HG03432 (cell line): ENCODE data around the gene RNF11.
"Not testable (repeated sequence)": the region's sequence is repeated elsewhere in the genome, so short reads cannot be mapped to it uniquely, and the experiment has no call there.

ENCODE experiments used
- ATAC-seq: cut with Tn5 transposase; IDR thresholded peaks from one replicate; pipeline ENCODE4 v1.9.1; 2021; ENCODE audit warnings: mild to moderate bottlenecking, moderate library complexity; ENCODE audit not compliant: unreplicated experiment

Gene RNF11, protein sequence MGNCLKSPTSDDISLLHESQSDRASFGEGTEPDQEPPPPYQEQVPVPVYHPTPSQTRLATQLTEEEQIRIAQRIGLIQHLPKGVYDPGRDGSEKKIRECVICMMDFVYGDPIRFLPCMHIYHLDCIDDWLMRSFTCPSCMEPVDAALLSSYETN

GRCh38 chr1:51235673-51236530, at the start of gene RNF11:
Gene RNF11, plus strand, starts transcription at chr1:51236273. Its CDS starts 484 bp downstream, at chr1:51236757.
- peak; percentile 89 for ATAC-seq

- no peak for ATAC-seq
Observed at GRCh38 chr1:51188230-51188629, 47.8 kb upstream of the RNF11 start.

DNA sequence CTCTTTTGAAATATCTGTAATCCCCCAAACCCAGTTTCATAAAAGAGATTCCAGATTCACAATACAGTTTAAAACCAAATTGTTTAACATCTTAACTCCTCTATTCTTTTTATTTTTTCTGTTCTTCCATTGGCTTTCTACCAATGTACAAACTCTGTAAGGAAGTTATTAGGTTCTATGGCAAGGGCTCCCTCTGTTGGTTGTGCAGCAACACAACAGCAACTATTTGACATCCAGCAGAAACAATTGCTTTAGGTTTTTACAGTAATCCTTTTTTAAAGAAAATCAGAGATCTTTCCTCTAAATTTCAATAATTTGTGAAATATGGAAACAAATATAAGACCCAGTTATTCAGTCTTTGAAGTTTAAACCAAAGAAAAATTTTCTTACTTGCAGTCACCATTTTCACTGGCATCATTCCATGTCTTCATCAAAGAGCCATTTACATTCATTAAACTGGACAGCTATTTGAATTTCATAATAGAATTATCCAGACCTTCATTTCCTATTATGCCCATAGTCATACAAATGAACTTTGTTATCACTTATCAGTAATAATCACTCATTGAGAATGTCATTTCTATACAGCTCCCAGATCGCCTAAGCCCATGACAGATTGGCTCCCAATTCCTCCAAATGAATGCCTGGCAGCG, 46.5 kb upstream of the RNF11 start:
- ATAC-seq: no peak

- ATAC-seq: no peak
Observed at GRCh38 chr1:51190961-51191360, 45.1 kb upstream of the RNF11 start.

GRCh38 chr1:51192213-51192843, 43.7 kb upstream of the RNF11 start:
- no peak for ATAC-seq

- ATAC-seq: no peak
Observed at GRCh38 chr1:51193564-51193963, 42.5 kb upstream of the RNF11 start.

- peak; percentile 86 for ATAC-seq
Observed at GRCh38 chr1:51203121-51203873, 32.8 kb upstream of the RNF11 start.

GRCh38 chr1:51203874-51204245, 32.2 kb upstream of the RNF11 start:
- no peak for ATAC-seq

DNA sequence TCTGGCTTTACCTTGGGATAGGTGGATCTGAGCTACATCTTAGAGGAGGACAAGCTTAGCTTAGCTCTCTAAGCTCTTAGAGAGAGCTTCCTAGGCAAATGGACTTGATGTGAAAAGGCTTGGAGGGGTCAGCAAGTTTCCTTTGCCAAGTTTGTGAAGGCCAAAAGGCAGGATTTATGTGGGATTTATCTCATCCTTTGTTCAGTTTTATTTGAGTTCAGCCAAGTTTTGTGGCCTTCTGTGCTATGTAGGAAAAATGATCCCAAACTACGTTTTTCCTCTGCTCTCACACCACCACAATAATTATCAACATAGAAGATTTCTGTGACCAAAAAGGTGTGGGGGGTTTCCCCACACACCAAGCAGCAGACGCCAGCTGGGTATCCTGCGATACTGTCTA, 26.0 kb upstream of the RNF11 start:
- no peak for ATAC-seq

GRCh38 chr1:51210676-51211075, 25.4 kb upstream of the RNF11 start:
- ATAC-seq: no peak

DNA sequence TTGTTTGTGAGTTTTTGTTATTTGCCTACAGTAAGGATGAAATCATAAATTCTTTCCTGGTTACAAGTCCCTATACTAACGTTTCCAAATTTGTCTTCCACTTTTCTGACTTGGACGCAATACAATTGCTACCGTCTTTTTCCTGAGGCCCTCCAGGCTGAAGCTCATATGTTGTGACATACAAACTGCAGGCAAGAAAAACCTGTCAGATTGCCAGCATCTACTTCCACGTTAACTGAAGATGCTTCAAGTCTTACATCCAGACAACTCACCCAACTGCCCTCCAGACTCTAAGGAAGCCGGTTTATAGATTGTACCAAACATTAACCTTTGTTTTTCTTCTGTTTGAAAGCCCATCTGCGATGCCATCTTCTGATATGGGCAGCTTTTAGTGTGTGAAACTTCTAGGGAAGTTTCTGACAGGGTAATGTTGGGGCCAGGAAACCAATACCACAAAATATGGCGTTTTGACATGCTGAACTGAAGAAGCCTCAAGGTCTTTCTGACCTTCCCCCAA, 21.4 kb upstream of the RNF11 start:
- peak; percentile 72 for ATAC-seq

DNA sequence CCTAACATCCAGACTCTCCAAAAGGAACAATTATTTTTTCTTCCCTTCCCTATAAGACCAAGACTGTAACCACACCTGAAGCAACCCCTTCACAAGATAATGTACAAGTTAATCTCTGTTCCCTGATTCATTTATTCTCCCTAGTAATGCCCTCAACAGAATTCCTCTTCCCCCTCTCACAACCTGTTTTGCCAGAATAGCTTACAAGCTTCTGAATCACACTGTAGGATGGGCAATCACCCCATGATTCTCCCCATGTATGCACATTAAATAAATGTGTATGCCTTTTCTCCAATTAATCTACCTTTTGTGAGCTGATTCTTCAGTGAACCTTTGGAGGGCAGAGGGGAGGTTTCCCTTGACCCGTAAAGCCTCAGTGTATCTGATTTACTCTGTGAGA, 20.9 kb upstream of the RNF11 start:
- ATAC-seq: no peak

GRCh38 chr1:51216631-51217030, 19.4 kb upstream of the RNF11 start:
- no peak for ATAC-seq

- no peak for ATAC-seq
Observed at GRCh38 chr1:51217101-51217500, 19.0 kb upstream of the RNF11 start.

GRCh38 chr1:51218570-51218969, 17.5 kb upstream of the RNF11 start:
- ATAC-seq: no peak

DNA sequence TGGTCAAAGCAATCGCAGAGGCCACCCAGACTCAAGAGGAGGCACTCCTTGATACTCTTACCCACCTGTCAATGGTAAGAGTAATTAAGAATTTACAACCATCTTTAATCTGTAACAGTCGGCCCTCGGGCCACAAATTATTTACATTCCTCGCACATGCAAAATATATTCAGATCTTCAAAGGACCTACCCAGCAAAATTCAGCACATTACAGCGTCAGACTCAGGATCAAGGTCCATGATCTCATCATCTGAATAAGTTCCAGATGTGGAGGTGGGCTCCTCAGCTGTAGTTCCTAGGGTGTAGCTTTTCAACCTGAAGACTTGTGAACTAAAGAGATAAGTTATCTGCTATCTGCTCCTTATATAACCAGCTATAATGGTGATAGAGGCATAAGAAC, 17.1 kb upstream of the RNF11 start:
- ATAC-seq: no peak

DNA sequence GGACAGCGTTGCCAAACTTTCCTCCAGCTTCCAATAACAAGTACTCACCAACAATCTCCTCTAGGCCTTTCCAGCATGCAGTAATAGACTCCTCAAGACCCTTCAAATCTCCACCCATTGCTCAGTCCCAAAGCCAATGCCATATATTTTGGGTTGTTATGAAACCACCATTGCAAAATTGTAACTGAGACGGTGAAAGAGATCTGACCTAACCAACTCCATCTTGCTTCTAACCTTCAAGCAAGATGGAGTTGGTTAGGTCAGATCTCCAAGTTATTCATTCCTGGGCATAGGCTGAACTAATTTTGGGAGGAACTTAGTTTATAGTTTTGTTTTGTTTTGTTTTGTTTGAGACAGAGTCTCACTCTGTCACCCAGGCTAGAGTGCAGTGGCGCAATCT, 14.5 kb upstream of the RNF11 start:
- not testable (repeated sequence) for ATAC-seq

DNA sequence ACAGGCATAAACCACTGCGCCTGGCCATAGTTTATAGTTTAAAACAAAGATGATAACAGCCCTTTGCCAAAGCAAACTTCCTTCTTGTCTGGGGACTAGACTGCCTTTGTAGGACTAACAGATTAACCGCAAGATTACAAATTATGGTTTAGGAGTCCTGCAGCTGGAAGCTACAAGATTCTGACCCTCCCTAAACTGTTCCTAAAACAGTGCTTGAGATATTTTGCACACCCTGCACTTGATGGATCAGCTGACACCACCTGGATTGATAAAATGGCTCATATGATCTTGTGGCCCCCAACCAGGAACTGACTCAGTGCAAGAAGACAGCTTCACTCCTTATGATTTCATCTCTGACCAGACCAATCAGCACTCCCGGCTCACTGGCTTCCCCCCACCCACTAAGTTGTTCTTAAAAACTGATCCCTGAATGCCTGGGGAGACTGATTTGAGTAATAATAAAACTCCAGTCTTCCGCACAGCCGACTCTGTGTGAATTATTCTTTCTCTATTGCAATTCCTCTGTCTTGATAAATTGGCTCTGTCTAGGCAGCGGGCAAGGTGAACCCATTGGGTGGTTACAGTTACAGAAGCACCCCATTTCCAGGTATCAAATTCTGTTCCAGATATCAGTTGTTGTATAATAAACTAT, 13.8 kb upstream of the RNF11 start:
- no peak for ATAC-seq

- ATAC-seq: no peak
Observed at GRCh38 chr1:51222809-51223208, 13.3 kb upstream of the RNF11 start.

- no peak for ATAC-seq
Observed at GRCh38 chr1:51224255-51224654, 11.8 kb upstream of the RNF11 start.
